ENCODE measurements around the gene ERBIN.
"Not testable (repeated sequence)": the region's sequence is repeated elsewhere in the genome, so short reads cannot be mapped to it uniquely, and the experiment has no call there.

ERBIN gene

DNA sequence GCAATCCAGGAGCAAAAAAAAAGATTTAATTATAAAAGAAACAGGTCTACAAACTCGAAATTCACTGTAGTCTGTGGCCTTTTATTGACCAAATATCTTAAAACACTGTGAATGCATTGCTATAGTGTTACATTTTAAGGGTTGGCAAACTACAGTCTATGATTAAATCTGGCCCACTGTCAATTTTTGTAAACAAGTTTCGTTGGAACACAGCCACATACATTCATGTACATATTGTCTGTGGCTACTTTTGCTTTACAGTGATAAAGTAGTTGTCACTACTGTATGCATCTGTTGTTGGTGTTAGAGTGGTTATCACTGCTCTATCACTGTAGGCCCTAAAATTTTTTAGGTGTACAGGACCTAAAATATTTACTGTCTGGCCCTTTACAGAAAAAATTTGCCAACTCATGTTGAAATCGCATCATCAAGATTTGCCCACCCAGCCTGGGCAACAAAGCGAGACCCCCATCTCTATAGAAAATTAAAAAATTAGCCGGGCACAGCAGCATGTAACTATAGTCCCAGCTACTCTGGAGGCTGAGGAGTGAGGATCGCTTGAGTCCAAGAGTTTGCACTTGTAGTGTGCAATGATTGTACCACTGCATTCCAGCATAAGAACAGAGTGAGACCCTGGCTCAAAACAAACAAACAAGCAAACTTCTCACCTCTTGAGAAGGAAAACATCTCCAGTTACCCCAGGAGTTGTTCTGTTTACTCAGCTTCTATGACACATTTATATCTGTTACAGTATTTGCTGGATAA lies 89.0 kb downstream of the ERBIN start:
- TF ChIP-seq, protein P1, sequence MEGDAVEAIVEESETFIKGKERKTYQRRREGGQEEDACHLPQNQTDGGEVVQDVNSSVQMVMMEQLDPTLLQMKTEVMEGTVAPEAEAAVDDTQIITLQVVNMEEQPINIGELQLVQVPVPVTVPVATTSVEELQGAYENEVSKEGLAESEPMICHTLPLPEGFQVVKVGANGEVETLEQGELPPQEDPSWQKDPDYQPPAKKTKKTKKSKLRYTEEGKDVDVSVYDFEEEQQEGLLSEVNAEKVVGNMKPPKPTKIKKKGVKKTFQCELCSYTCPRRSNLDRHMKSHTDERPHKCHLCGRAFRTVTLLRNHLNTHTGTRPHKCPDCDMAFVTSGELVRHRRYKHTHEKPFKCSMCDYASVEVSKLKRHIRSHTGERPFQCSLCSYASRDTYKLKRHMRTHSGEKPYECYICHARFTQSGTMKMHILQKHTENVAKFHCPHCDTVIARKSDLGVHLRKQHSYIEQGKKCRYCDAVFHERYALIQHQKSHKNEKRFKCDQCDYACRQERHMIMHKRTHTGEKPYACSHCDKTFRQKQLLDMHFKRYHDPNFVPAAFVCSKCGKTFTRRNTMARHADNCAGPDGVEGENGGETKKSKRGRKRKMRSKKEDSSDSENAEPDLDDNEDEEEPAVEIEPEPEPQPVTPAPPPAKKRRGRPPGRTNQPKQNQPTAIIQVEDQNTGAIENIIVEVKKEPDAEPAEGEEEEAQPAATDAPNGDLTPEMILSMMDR (IDR thresholded peaks at IDR 0.05; ENCODE audit: control insufficient read depth, extremely low read depth, insufficient read depth) = no peak
- DNase-seq (ENCODE audit: low read depth) = no peak
- no peak overlapping the region for H3K4me3 ChIP-seq (ENCODE audit: low read depth, low read length)

DNA sequence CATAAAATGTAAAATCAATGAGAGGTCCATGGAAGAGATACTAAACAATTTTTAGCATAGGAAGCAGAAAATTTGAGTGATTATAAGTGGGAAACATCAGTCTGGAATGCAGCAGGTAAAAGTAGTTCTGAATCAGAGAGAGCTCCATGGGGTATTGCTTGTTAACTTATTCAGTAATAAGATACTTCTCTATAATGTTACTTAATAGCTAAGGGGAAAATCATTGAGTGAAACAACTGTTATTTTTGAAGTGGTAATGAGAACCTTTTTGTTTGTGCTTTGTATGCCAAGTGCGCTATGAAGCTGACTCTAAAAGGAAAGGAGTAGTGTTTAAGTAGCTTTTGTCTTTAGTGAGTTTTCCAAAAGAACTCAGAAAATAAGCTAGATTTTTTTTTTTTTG lies 95.2 kb downstream of the ERBIN start:
- no peak for DNase-seq (ENCODE audit: low read depth)
- no peak overlapping the region for H3K4me3 ChIP-seq (ENCODE audit: low read depth, low read length)
- TF ChIP-seq, protein P1 (IDR thresholded peaks at IDR 0.05; ENCODE audit: control insufficient read depth, extremely low read depth, insufficient read depth) = no peak

DNA sequence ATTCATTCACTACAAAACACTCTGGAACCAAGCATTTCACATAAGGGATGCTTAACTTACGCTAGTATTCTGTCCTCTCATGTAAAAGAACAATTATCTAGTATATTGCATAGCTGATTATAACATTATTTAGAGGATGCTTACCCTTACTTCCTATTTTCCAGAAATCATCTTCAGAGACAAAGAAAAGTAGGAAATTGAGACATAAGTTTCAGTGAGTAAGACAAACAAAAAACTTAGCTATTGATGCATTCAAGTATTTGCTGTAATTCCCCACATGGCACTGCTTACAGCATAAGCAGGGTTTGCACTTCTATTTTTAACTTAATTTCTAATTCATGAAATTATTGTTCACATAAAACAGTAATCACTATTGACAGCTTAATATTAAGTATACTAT lies 112.9 kb downstream of the ERBIN start:
- H3K4me3 ChIP-seq (ENCODE audit: low read depth, low read length) = no peak overlapping the region
- TF ChIP-seq, protein P1 (IDR thresholded peaks at IDR 0.05; ENCODE audit: control insufficient read depth, extremely low read depth, insufficient read depth) = no peak
- DNase-seq (ENCODE audit: low read depth) = no peak

DNA sequence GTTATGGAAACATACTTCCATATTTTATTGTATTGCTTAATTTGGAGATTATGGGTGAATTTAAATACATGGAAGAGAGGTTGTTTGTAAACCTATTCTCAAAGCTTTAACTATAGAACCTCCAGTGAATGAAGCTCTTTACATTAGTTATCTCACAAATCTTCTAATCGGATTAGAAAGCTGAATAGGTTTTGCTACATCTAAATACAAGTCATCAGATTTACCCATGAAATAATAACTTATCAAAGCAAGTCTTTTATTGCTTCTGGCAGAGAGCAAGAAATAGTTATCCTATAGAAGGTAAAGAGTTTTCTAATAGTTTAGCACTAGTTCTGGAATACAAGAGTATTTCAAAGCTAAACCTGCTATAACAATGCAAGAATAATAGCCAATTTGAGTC lies 113.3 kb downstream of the ERBIN start:
- TF ChIP-seq, protein P1 (IDR thresholded peaks at IDR 0.05; ENCODE audit: control insufficient read depth, extremely low read depth, insufficient read depth) = no peak
- H3K4me3 ChIP-seq (ENCODE audit: low read depth, low read length) = no peak overlapping the region
- no peak for DNase-seq (ENCODE audit: low read depth)

DNA sequence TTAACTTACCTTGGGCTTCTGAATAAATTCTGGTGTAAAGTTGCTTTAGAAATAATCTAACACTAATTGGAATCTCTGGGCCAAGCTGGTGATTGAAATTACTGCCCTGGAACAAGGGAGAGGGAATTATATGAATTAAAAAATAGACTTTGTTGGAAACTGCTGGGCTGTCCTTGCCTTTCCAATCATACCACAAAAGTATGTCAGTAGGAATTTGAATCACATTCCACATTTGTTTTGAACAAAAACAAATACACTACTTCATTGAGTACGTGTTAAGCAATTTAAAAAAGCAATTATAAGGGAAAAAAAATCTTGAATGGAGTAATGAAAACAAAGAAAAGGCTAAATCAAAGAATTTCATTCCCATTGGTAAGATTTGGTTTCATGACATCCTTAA lies 115.3 kb downstream of the ERBIN start:
- DNase-seq (ENCODE audit: low read depth) = no peak
- no peak overlapping the region for H3K4me3 ChIP-seq (ENCODE audit: low read depth, low read length)
- TF ChIP-seq, protein P1 (IDR thresholded peaks at IDR 0.05; ENCODE audit: control insufficient read depth, extremely low read depth, insufficient read depth) = no peak

DNA sequence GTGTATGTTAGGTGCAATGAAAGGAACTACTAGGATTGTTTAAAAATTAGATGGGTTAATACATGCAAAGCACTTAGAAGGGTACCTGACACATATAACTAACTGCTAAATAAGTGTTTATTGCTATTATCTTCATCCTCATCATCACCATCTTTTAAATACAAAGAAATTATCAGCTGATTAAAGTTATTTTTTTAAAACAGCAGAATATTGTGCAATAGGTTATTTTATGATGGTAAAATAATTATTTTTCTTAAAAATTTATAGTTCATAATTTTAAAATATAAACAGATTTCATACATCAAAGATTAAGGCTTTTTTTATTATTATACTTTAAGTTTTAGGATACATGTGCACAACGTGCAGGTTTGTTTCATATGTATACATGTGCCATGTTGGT lies 130.9 kb downstream of the ERBIN start:
- H3K4me3 ChIP-seq (ENCODE audit: low read depth, low read length) = no peak overlapping the region
- TF ChIP-seq, protein P1 (IDR thresholded peaks at IDR 0.05; ENCODE audit: control insufficient read depth, extremely low read depth, insufficient read depth) = no peak
- no peak for DNase-seq (ENCODE audit: low read depth)

DNA sequence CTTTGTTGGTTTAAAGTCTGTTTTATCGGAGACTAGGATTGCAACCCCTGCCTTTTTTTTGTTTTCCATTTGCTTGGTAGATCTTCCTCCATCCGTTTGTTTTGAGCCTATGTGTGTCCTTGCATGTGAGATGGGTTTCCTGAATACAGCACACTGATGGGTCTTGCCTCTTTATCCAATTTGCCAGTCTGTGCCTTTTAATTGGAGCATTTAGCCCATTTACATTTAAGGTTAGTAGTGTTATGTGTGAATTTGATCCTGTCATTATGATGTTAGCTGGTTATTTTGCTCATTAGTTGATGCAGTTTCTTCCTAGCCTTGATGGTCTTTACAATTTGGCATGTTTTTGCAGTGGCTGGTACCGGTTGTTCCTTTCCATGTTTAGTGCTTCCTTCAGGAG lies 134.9 kb downstream of the ERBIN start:
- H3K4me3 ChIP-seq (ENCODE audit: low read depth, low read length); DNase-seq (ENCODE audit: low read depth): not testable (repeated sequence)

DNA sequence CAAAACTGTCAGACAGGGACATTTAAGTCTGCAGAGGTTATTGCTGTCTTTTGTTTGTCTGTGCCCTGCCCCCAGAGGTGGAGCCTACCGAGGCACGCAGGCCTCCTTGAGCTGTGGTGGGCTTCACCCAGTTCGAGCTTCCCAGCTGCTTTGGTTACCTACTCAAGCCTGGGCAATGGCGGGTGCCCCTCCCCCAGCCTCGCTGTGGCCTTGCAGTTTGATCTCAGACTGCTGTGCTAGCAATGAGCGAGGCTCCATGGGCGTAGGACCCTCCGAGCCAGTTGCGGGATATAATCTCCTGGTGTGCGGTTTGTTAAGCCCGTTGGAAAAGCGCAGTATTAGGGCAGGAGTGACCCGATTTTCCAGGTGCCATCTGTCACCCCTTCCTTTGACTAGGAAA lies 136.7 kb downstream of the ERBIN start:
- not testable (repeated sequence) for DNase-seq (ENCODE audit: low read depth); H3K4me3 ChIP-seq (ENCODE audit: low read depth, low read length)
